H1 (cell line): ENCODE results near the gene ACRBP. TPM values are rescaled to one million over a fixed set of nuclear protein-coding genes. Genes with fewer than 3 reads are reported as not detected.

ENCODE experiments used
- CTCF ChIA-PET: fragments of 300-600 bp; sonication (Branson Sonifier 250); formaldehyde crosslinking; loops from one replicate; lab custom pipeline; 2021; ENCODE audit not compliant: partially characterized antibody; lab: Charles Lee
- POLR2A ChIA-PET: fragments of 300-600 bp; sonication (Branson Sonifier 250); formaldehyde crosslinking; loops from one replicate; lab custom pipeline; 2021; ENCODE audit warnings: inconsistent platforms; ENCODE audit not compliant: partially characterized antibody; lab: Charles Lee
- DNase-seq, 2 experiments: peaks; one replicate each; pipeline versions ENCODE4 v3.0.0 to v3.0.0-alpha.2; 2010 to 2022; ENCODE audit warnings: low spot score in 2 of 2, low read depth in 1 of 2, mixed read lengths in 1 of 2
- FAIRE-seq: peaks from 2 replicates; lab custom pipeline; 2011; peaks lifted over from hg19 to GRCh38; lab: Jason Lieb, UNC
- H2AFZ ChIP-seq: 2 replicates; pipeline ENCODE4 v1.8.1; 2012; ENCODE audit warnings: low read length, inconsistent platforms
- H2AK5ac ChIP-seq: 2 replicates; pipeline ENCODE4 v1.6.1; 2013; ENCODE audit warnings: low read depth, low read length
- H2BK120ac ChIP-seq: replicated peaks from 2 replicates; pipeline ENCODE3; 2013; ENCODE audit warnings: low read depth, low read length, inconsistent platforms
- H2BK12ac ChIP-seq: 2 replicates; pipeline ENCODE4 v1.6.1; 2013; ENCODE audit warnings: low read depth, low read length
- H2BK15ac ChIP-seq: 2 replicates; pipeline ENCODE4 v1.6.1; 2013; ENCODE audit warnings: low read length
- H2BK20ac ChIP-seq: 2 replicates; pipeline ENCODE4 v1.6.1; 2013; ENCODE audit warnings: low read length
- H2BK5ac ChIP-seq: 2 replicates; pipeline ENCODE4 v1.6.1; 2013; ENCODE audit warnings: low read depth, low read length
- H3K14ac ChIP-seq: 2 replicates; pipeline ENCODE4 v1.6.1; 2013; ENCODE audit warnings: inconsistent platforms; ENCODE audit not compliant: insufficient read length
- H3K18ac ChIP-seq: 2 replicates; pipeline ENCODE4 v1.6.1; 2013; ENCODE audit warnings: low read length; ENCODE audit errors: extremely low read depth
- H3K23ac ChIP-seq: 2 replicates; pipeline ENCODE4 v1.6.1; 2013; ENCODE audit warnings: inconsistent platforms; ENCODE audit not compliant: insufficient read length
- H3K23me2 ChIP-seq: 2 replicates; pipeline ENCODE4 v1.6.1; 2013; ENCODE audit warnings: low read depth, low read length
- H3K27ac ChIP-seq: 2 replicates; pipeline ENCODE4 v1.6.1; 2011; ENCODE audit warnings: low read depth, low read length, inconsistent platforms
- H3K27me3 ChIP-seq, 4 experiments: replicated peaks in 1 of 4; 1 replicate in 1 of 4; 2 replicates in 3 of 4; pipeline versions ENCODE4 v1.6.1 to v1.8.1; 2011 to 2013; ENCODE audit warnings: low read length in 3 of 4, mild to moderate bottlenecking in 3 of 4, inconsistent platforms in 2 of 4, mixed read lengths in 2 of 4, moderate library complexity in 1 of 4; ENCODE audit not compliant: control insufficient read depth in 3 of 4, insufficient read depth in 3 of 4; ENCODE audit errors: extremely low read depth in 1 of 4
- H3K36me3 ChIP-seq, 4 experiments: 2 replicates each; pipeline versions ENCODE4 v1.6.1 to v1.8.1; 2011 to 2013; ENCODE audit warnings: mild to moderate bottlenecking in 4 of 4, low read length in 3 of 4, moderate library complexity in 2 of 4, control low read depth in 1 of 4, inconsistent platforms in 1 of 4; ENCODE audit not compliant: insufficient read depth in 4 of 4, control insufficient read depth in 2 of 4
- H3K4ac ChIP-seq: replicated peaks from 2 replicates; pipeline ENCODE3; 2013; ENCODE audit warnings: low read length, low read depth, mixed read lengths, inconsistent platforms; ENCODE audit not compliant: insufficient read length
- H3K4me1 ChIP-seq, 4 experiments: replicated peaks in 1 of 4; 1 replicate in 1 of 4; 2 replicates in 3 of 4; pipeline versions ENCODE4 v1.6.1 to v1.8.1; 2011 to 2013; ENCODE audit warnings: low read length in 3 of 4, inconsistent platforms in 2 of 4, mixed read lengths in 1 of 4; ENCODE audit not compliant: insufficient read depth in 4 of 4, control insufficient read depth in 3 of 4
- H3K4me2 ChIP-seq, 2 experiments: 2 replicates each; pipeline versions ENCODE4 v1.6.1 to v1.8.1; 2011 to 2013; ENCODE audit warnings: low read depth in 2 of 2, low read length in 2 of 2, control low read depth in 1 of 2, inconsistent platforms in 1 of 2, mild to moderate bottlenecking in 1 of 2; ENCODE audit not compliant: insufficient read depth in 1 of 2
- H3K4me3 ChIP-seq, 4 experiments: fragments of 200-600, 300-600 bp in 1 of 4; sonication (generic), shearing (Covaris generic), sonication (Bioruptor Twin) in 1 of 4; 2 replicates each; pipeline versions ENCODE4 v1.5.1 to v1.8.1; 2011 to 2016; ENCODE audit warnings: low read length in 4 of 4, low read depth in 3 of 4, control low read depth in 2 of 4, inconsistent platforms in 2 of 4, mild to moderate bottlenecking in 2 of 4, mixed read lengths in 1 of 4, moderate library complexity in 1 of 4; ENCODE audit not compliant: insufficient read depth in 2 of 4; ENCODE audit errors: extremely low read depth in 1 of 4
- H3K56ac ChIP-seq: replicated peaks from 2 replicates; pipeline ENCODE3; 2013; ENCODE audit warnings: low read depth, mild to moderate bottlenecking, mixed read lengths, low read length, inconsistent platforms; ENCODE audit not compliant: insufficient read length
- H3K79me1 ChIP-seq: 2 replicates; pipeline ENCODE4 v1.6.1; 2013; ENCODE audit warnings: low read depth, low read length, control low read depth
- H3K79me2 ChIP-seq, 2 experiments: 2 replicates each; pipeline versions ENCODE4 v1.6.1 to v1.8.1; 2012 to 2013; ENCODE audit warnings: low read length in 2 of 2, mild to moderate bottlenecking in 2 of 2, inconsistent platforms in 1 of 2; ENCODE audit not compliant: insufficient read depth in 2 of 2, control insufficient read depth in 1 of 2
- H3K9ac ChIP-seq, 4 experiments: replicated peaks in 1 of 4; 1 replicate in 1 of 4; 2 replicates in 3 of 4; pipeline versions ENCODE4 v1.6.1 to v1.8.1; 2011 to 2013; ENCODE audit warnings: low read depth in 3 of 4, low read length in 3 of 4, control low read depth in 2 of 4, mild to moderate bottlenecking in 2 of 4, moderate library complexity in 2 of 4, inconsistent platforms in 1 of 4; ENCODE audit errors: extremely low read depth in 1 of 4
- H3K9me3 ChIP-seq, 2 experiments: 2 replicates each; pipeline versions ENCODE4 v1.6.1 to v1.8.1; 2012 to 2013; ENCODE audit warnings: mild to moderate bottlenecking in 2 of 2, moderate library complexity in 2 of 2, control low read depth in 1 of 2, inconsistent platforms in 1 of 2, low read depth in 1 of 2, low read length in 1 of 2, mixed read lengths in 1 of 2; ENCODE audit not compliant: insufficient read depth in 2 of 2
- H4K20me1 ChIP-seq, 2 experiments: replicated peaks in 1 of 2; 2 replicates each; pipeline versions ENCODE3 to v1.8.1; 2011 to 2013; ENCODE audit warnings: inconsistent platforms in 2 of 2, low read length in 2 of 2, mild to moderate bottlenecking in 1 of 2; ENCODE audit not compliant: insufficient read depth in 2 of 2, control insufficient read depth in 1 of 2
- H4K5ac ChIP-seq: 2 replicates; pipeline ENCODE4 v1.6.1; 2013; ENCODE audit warnings: low read length, low read depth, mixed read lengths, inconsistent platforms; ENCODE audit not compliant: insufficient read length
- H4K8ac ChIP-seq: 2 replicates; pipeline ENCODE4 v1.8.0; 2013; ENCODE audit warnings: mild to moderate bottlenecking, moderate library complexity, low read length, inconsistent platforms; ENCODE audit not compliant: insufficient read depth; ENCODE audit errors: extremely low read depth
- H4K91ac ChIP-seq: replicated peaks from 2 replicates; pipeline ENCODE3; 2013; ENCODE audit warnings: low read length, mixed read lengths, inconsistent platforms; ENCODE audit not compliant: insufficient read length
- BACH1 ChIP-seq: IDR thresholded peaks from 2 replicates; pipeline ENCODE4 v1.6.1; 2012; ENCODE audit warnings: low read length, improper control_type of control experiment
- CHD2 ChIP-seq: IDR thresholded peaks from 2 replicates; pipeline ENCODE4 v1.6.1; 2012; ENCODE audit warnings: low read length, improper control_type of control experiment
- GABPA ChIP-seq: IDR thresholded peaks from 2 replicates; pipeline ENCODE4 v1.6.1; 2011; ENCODE audit warnings: mild to moderate bottlenecking, low read length, moderate library complexity, borderline replicate concordance; ENCODE audit not compliant: insufficient read depth
- HDAC2 ChIP-seq, 2 experiments: fragments of 300-600 bp in 1 of 2; sonication (generic) in 1 of 2; IDR thresholded peaks; 2 replicates each; pipeline ENCODE4 v1.6.1; 2011 to 2012; ENCODE audit warnings: low read depth in 2 of 2, low read length in 2 of 2, mild to moderate bottlenecking in 2 of 2, moderate library complexity in 2 of 2, borderline replicate concordance in 1 of 2, inconsistent platforms in 1 of 2
- MAX ChIP-seq: IDR thresholded peaks from 2 replicates; pipeline ENCODE4 v1.6.1; 2012; ENCODE audit warnings: inconsistent platforms
- NRF1 ChIP-seq: IDR thresholded peaks from 2 replicates; pipeline ENCODE4 v1.6.1; 2011; ENCODE audit warnings: mild to moderate bottlenecking, low read depth, low read length, improper control_type of control experiment
- POU5F1 ChIP-seq: IDR thresholded peaks from 2 replicates; pipeline ENCODE4 v1.6.1; 2011; ENCODE audit warnings: low read depth, mild to moderate bottlenecking, low read length, moderate library complexity
- RBBP5 ChIP-seq: IDR thresholded peaks from 2 replicates; pipeline ENCODE4 v1.7.1; 2012; ENCODE audit warnings: low read depth, mild to moderate bottlenecking, inconsistent platforms, low read length, moderate library complexity, borderline replicate concordance
- SP1 ChIP-seq: IDR thresholded peaks from 2 replicates; pipeline ENCODE4 v1.6.1; 2011; ENCODE audit warnings: low read depth, low read length
- TAF1 ChIP-seq: IDR thresholded peaks from 2 replicates; pipeline ENCODE4 v1.6.1; 2011; ENCODE audit warnings: mild to moderate bottlenecking, low read depth, low read length
- WGBS, 2 experiments: shearing (Covaris generic) in 1 of 2; methylation state at CpG; one replicate each; pipeline versions ENCODE4 v1.1.6 to v1.1.7; 2013 to 2015; ENCODE audit warnings: low lambda C conversion rate in 2 of 2, mixed read lengths in 2 of 2, inconsistent platforms in 1 of 2, low coverage in 1 of 2, missing lambda C conversion rate in 1 of 2; ENCODE audit not compliant: insufficient replicate concordance in 2 of 2, insufficient coverage in 1 of 2, insufficient read length in 1 of 2; ENCODE audit errors: extremely low coverage in 1 of 2, missing lambda C conversion rate in 1 of 2; 5-methylcytosine and 5-hydroxymethylcytosine counted together
- polyA plus RNA-seq, 7 experiments: library from polyadenylated mRNA; depleted of rRNA in 3 of 7; stranded (reverse) in 5 of 7; unstranded in 2 of 7; fragments of >200 nt in 5 of 7; fragments of 200-250 nt in 2 of 7; gene quantifications; 1 replicate in 5 of 7; 2 replicates in 1 of 7; 4 replicates in 1 of 7; pipeline versions ENCODE4 v1.2.1 to v1.2.3, GENCODE V29; 2011 to 2013; ENCODE audit warnings: missing spikeins in 2 of 7, mixed read lengths in 2 of 7
- total RNA-seq: library from RNA; stranded (reverse); fragmentation: NEBNext Ultra II Directional; extraction: Animal tissue kit (Norgen Biotek cat#: 25700); gene quantifications from 2 replicates; pipeline ENCODE4 v1.2.1, GENCODE V29; 2021

ACRBP gene
- total and polyA plus RNA-seq, 2 of the 8 experiments (the other 6 are each of a cell fraction or from before 2014, with no cell fraction given), result 0.80 to 5.2 TPM

GRCh38 chr12:6602526-6602925, 44.7 kb downstream of the ACRBP start:
- Histone ChIP-seq H4K91ac (no peak overlapping the region), H3K4me1 (peaks cover 7 to 21% (median 13%) of the 10 kb centered on the region in 4 experiments), H4K8ac (no peak overlapping the region), H3K79me1 (peaks cover 16% of the 10 kb centered on the region), H3K23me2 (peaks cover 12% of the 10 kb centered on the region; the same call in 1 of the 2 replicates), H3K56ac (no peak overlapping the region), H2BK20ac (no peak overlapping the region), H2BK12ac (no peak overlapping the region), H3K14ac (no peak overlapping the region), H3K4me3 (no peak overlapping the region), H2AK5ac (no peak overlapping the region), H3K4ac (no peak overlapping the region), H3K23ac (no peak overlapping the region), H3K9me3 (no peaks in the 10 kb centered on the region), H2BK120ac (no peak overlapping the region), H4K5ac (no peak overlapping the region), H2BK15ac (no peak overlapping the region), H3K18ac (no peak overlapping the region), H3K27ac (no peak overlapping the region), H4K20me1 (peaks cover 21 to 37% of the 10 kb centered on the region in 2 experiments), H3K9ac (no peak overlapping the region), H3K27me3 (no peaks in the 10 kb centered on the region), H2BK5ac (no peak overlapping the region), H2AFZ (no peak overlapping the region), H3K4me2 (no peak overlapping the region; a peak in 1 of 4 replicates), H3K36me3 (peaks cover 47 to 73% (median 52%) of the 10 kb centered on the region in 4 experiments), H3K79me2 (peaks cover 22 to 49% of the 10 kb centered on the region in 2 experiments)
- 97% methylated on average over 3 of the region's 3 CpGs; no CpG with 5 or more reads in 1 of the 2 experiments for WGBS, 2 experiments
- FAIRE-seq (no peak), DNase-seq (no peak)
- ChIA-PET CTCF (interaction anchor here (0.7 to 4.3 kb wide), 19 partner anchors 12 to 92 kb away, joined by 3 to 25 read pairs (median 4); partner anchors contain the start of gene ACRBP), POLR2A (interaction anchor here (0.7 to 13.4 kb wide), 10 partner anchors 9 to 228 kb away, joined by 3 to 225 read pairs (median 4); partner anchors contain the start of genes GAPDH, NOP2 and ZNF384)
- TF ChIP-seq POU5F1, result no peak
- TF ChIP-seq CHD2, result no peak
- no peak for TF ChIP-seq NRF1
- TF ChIP-seq SP1, result no peak
- TF ChIP-seq HDAC2 (IDR thresholded peaks at IDR 0.05; ENCODE audit: borderline replicate concordance in 1 of 2, low read depth in 2 of 2, low read length in 2 of 2), result no peak
- TF ChIP-seq MAX, result no peak
- TF ChIP-seq RBBP5, result no peak
- TF ChIP-seq BACH1, result no peak
- TF ChIP-seq TAF1, result no peak
- TF ChIP-seq GABPA, result no peak
